OCI-LY1 (cell line): ENCODE results near the gene PLPP6.

Experiments
- H2AFZ ChIP-seq: fragments of 200-600 bp; sonication (generic), shearing (Covaris generic); 2 replicates; pipeline ENCODE4 v1.6.0; 2014; ENCODE audit warnings: antibody characterized with exemption, mild to moderate bottlenecking, low read length
- H3F3A ChIP-seq: fragments of 200-600 bp; sonication (generic), shearing (Covaris generic); 2 replicates; pipeline ENCODE4 v1.6.0; 2014; ENCODE audit warnings: mild to moderate bottlenecking, antibody characterized with exemption, low read length, moderate library complexity; ENCODE audit not compliant: insufficient read depth
- H3K27ac ChIP-seq: fragments of 200-600 bp; sonication (generic); 2 replicates; pipeline ENCODE4 v1.5.1; 2014; ENCODE audit warnings: low read length, mixed run types, mild to moderate bottlenecking, low read depth; ENCODE audit not compliant: poor library complexity, severe bottlenecking
- H3K27me3 ChIP-seq: fragments of 200-600 bp; sonication (generic); 2 replicates; pipeline ENCODE4 v1.6.0; 2014; ENCODE audit warnings: antibody characterized with exemption, mild to moderate bottlenecking, low read length, moderate library complexity; ENCODE audit not compliant: insufficient read depth
- H3K36me3 ChIP-seq: fragments of 200-600 bp; sonication (generic); 2 replicates; pipeline ENCODE4 v1.6.1; 2014; ENCODE audit warnings: mild to moderate bottlenecking, antibody characterized with exemption, low read length, moderate library complexity, mixed read lengths; ENCODE audit not compliant: insufficient read depth
- H3K4me1 ChIP-seq: fragments of 200-600 bp; sonication (generic); 2 replicates; pipeline ENCODE4 v1.5.1; 2014; ENCODE audit warnings: mild to moderate bottlenecking, low read length, moderate library complexity; ENCODE audit not compliant: insufficient read depth, severe bottlenecking
- H3K4me2 ChIP-seq: fragments of 200-600 bp; sonication (generic), shearing (Covaris generic); 2 replicates; pipeline ENCODE4 v1.6.1; 2014; ENCODE audit warnings: low read length
- H3K4me3 ChIP-seq: fragments of 200-600 bp; sonication (generic); 2 replicates; pipeline ENCODE4 v1.5.1; 2014; ENCODE audit warnings: low read length, low read depth, mild to moderate bottlenecking, mixed read lengths; ENCODE audit not compliant: poor library complexity, severe bottlenecking
- H3K79me2 ChIP-seq: fragments of 200-600 bp; shearing (Covaris generic); 2 replicates; pipeline ENCODE4 v1.6.1; 2016; ENCODE audit warnings: mixed run types, low read length, mixed read lengths; ENCODE audit not compliant: insufficient read depth
- H3K9ac ChIP-seq: fragments of 200-600 bp; sonication (generic), shearing (Covaris generic); 2 replicates; pipeline ENCODE4 v1.6.1; 2014; ENCODE audit warnings: mild to moderate bottlenecking, low read length, mixed read lengths
- H3K9me2 ChIP-seq: fragments of 200-600 bp; sonication (generic), shearing (Covaris generic); 2 replicates; pipeline ENCODE4 v1.6.1; 2014; ENCODE audit warnings: low read depth, mild to moderate bottlenecking, low read length, mixed read lengths
- H3K9me3 ChIP-seq: fragments of 200-600 bp; shearing (Covaris generic); 2 replicates; pipeline ENCODE4 v1.6.1; 2014; ENCODE audit warnings: low read length, mixed read lengths
- H4K20me1 ChIP-seq: fragments of 200-600 bp; sonication (generic), shearing (Covaris generic); 2 replicates; pipeline ENCODE4 v1.6.0; 2016; ENCODE audit warnings: mild to moderate bottlenecking, low read length; ENCODE audit not compliant: insufficient read depth
- EZH2 ChIP-seq: fragments of 200-600 bp; sonication (generic), shearing (Covaris generic); IDR thresholded peaks from 2 replicates; pipeline ENCODE4 v1.8.0; 2017; ENCODE audit warnings: borderline replicate concordance, mixed run types, mild to moderate bottlenecking, antibody characterized with exemption, low read length, moderate library complexity, mixed read lengths
- TF ChIP-seq, protein P1 (sequence below): fragments of 200-600 bp; sonication (generic), shearing (Covaris generic); IDR thresholded peaks from 2 replicates; pipeline ENCODE4 v1.5.1; 2017; ENCODE audit warnings: mild to moderate bottlenecking, antibody characterized with exemption, low read length, moderate library complexity, mixed read lengths

The PLPP6 gene

DNA sequence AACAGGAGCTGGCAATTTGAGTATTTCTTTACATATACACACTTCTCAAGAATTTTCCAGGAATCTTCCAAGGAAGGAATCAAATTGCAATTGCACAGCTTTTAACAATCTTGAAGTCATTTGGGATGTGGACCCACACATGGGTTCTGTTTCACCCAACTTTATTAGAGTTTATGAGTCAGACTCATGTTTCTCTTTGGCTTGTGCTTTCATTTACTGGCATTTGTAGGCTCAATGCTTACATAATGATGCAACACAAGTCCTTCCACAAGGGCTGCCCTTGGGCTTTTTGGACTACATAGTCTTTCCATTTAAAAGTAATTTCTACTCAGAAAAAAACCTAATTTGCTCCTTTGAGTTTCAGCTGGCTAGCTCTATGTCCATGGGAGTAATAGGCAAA is 12.7 kb downstream of the PLPP6 start:
- H3K27ac ChIP-seq = no peak overlapping the region
- H3K9me2 ChIP-seq = no peaks in the 10 kb centered on the region
- TF ChIP-seq, protein P1, sequence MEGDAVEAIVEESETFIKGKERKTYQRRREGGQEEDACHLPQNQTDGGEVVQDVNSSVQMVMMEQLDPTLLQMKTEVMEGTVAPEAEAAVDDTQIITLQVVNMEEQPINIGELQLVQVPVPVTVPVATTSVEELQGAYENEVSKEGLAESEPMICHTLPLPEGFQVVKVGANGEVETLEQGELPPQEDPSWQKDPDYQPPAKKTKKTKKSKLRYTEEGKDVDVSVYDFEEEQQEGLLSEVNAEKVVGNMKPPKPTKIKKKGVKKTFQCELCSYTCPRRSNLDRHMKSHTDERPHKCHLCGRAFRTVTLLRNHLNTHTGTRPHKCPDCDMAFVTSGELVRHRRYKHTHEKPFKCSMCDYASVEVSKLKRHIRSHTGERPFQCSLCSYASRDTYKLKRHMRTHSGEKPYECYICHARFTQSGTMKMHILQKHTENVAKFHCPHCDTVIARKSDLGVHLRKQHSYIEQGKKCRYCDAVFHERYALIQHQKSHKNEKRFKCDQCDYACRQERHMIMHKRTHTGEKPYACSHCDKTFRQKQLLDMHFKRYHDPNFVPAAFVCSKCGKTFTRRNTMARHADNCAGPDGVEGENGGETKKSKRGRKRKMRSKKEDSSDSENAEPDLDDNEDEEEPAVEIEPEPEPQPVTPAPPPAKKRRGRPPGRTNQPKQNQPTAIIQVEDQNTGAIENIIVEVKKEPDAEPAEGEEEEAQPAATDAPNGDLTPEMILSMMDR = no peak
- no peak for TF ChIP-seq EZH2
- peaks cover 8% of the 10 kb centered on the region for H3K4me1 ChIP-seq
- H3K9ac ChIP-seq = no peak overlapping the region
- H3K36me3 ChIP-seq = no peaks in the 10 kb centered on the region
- no peak overlapping the region for H2AFZ ChIP-seq
- H3K4me3 ChIP-seq = no peak overlapping the region
- H3K79me2 ChIP-seq = peaks cover under 1% of the 10 kb centered on the region; the same call in 1 of the 2 replicates
- no peaks in the 10 kb centered on the region for H3K27me3 ChIP-seq
- no peaks in the 10 kb centered on the region for H4K20me1 ChIP-seq
- no peaks in the 10 kb centered on the region for H3F3A ChIP-seq
- H3K9me3 ChIP-seq = no peaks in the 10 kb centered on the region
- no peak overlapping the region for H3K4me2 ChIP-seq

DNA sequence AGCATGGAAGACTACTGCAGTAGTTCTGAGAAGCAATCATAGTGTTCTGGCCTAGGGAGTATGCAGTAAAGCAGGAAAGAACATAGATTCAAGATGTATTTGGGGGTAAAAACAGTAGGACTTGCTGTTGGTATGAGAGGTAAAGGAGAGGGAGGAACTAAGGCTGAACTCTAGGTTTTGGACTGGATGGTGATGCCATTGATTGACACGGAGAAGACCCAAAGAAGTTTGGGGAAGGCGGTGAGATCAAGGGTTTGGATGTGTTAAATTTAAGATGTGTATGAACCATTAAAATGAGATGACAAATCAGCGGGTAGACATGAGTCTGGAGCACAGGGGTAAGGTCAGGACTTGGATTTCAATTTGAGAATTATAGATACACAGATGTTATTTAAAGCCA is 15.3 kb downstream of the PLPP6 start:
- Histone ChIP-seq H3K9me2 (no peaks in the 10 kb centered on the region), H3K79me2 (peaks cover 22% of the 10 kb centered on the region), H3K36me3 (no peaks in the 10 kb centered on the region), H3F3A (no peaks in the 10 kb centered on the region), H3K4me2 (no peak overlapping the region), H3K4me1 (peaks cover 22% of the 10 kb centered on the region), H4K20me1 (no peaks in the 10 kb centered on the region), H3K27me3 (no peaks in the 10 kb centered on the region), H3K27ac (no peak overlapping the region), H3K9ac (no peak overlapping the region), H2AFZ (no peak overlapping the region), H3K4me3 (no peak overlapping the region), H3K9me3 (no peaks in the 10 kb centered on the region)
- no peak for TF ChIP-seq EZH2
- TF ChIP-seq, protein P1 = no peak

DNA sequence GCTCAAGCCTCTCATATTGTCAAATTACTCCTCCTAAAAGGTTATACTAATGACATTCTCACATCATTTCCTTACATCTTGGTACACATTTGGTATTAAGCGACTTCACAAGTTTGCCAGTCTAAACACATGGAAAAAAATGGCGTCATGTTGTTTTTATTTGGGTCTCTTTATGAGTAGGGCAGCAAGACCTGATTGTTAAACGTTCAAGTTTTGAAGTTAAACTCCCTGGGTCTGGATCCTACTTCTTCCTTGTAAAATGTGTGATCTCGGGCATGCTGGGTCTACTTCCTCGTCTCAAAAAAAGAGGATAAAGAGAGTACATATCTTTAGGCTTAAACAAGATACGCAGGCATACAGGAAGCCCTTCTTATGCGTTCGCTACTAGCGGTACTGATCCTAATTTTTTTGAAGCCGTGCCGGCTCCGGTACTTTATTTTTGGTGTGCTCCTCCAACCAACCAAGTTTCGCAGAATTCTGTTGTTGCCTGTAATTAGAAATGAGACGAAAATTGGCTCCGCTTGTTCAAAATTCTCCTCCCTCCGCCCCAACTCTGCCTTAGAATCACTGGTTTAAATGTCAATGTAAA is 16.7 kb downstream of the PLPP6 start:
- H3K36me3 ChIP-seq = 0 out of 2 replicates have a peak, but pooled peaks cover 5% of the 10 kb centered on the region
- H3F3A ChIP-seq = no peaks in the 10 kb centered on the region
- H2AFZ ChIP-seq = peak overlapping the region; percentile 50
- H3K4me1 ChIP-seq = peaks cover 22% of the 10 kb centered on the region
- TF ChIP-seq, protein P1 = no peak
- TF ChIP-seq EZH2 = no peak
- H3K9ac ChIP-seq = peak overlapping the region; percentile 87
- no peaks in the 10 kb centered on the region for H4K20me1 ChIP-seq
- H3K4me2 ChIP-seq = peak overlapping the region; percentile 82
- no peaks in the 10 kb centered on the region for H3K9me2 ChIP-seq
- peaks cover 22% of the 10 kb centered on the region for H3K79me2 ChIP-seq
- peak overlapping the region; percentile 80 for H3K4me3 ChIP-seq
- H3K9me3 ChIP-seq = no peaks in the 10 kb centered on the region
- peak overlapping the region; percentile 87 for H3K27ac ChIP-seq
- no peaks in the 10 kb centered on the region for H3K27me3 ChIP-seq
